ENCODE measurements around the gene FLAD1.

GRCh38 chr1:154988058-154988954 is 5.2 kb downstream of the FLAD1 start:
- no peak for TF ChIP-seq CTCF (IDR thresholded peaks at IDR 0.05)
- no peak for TF ChIP-seq POLR2A (IDR thresholded peaks at IDR 0.05)

Measured in uterus (tissue), 2 donors.